HT-29 (cell line): ENCODE measurements around the gene SRSF7. TPM values are rescaled to one million over a fixed set of nuclear protein-coding genes. Genes with fewer than 3 reads are reported as not detected.
"Not testable (repeated sequence)": the region's sequence is repeated elsewhere in the genome, so short reads cannot be mapped to it uniquely, and the experiment has no call there.

ENCODE experiments used
- DNase-seq: peaks from one replicate; pipeline ENCODE4 v3.0.0-alpha.2; 2015; ENCODE audit warnings: low spot score
- total RNA-seq: library from RNA; depleted of rRNA; stranded (reverse); fragments of >200 nt; shearing (Covaris generic); gene quantifications from 2 replicates; pipeline ENCODE4 v1.2.3, GENCODE V29; 2014

SRSF7 gene
- total RNA-seq, 1 experiment from 2014 or later, result 124 TPM

GRCh38 chr2:38754049-38754448 lies 2.9 kb upstream of the SRSF7 start:
- no peak for DNase-seq

DNA sequence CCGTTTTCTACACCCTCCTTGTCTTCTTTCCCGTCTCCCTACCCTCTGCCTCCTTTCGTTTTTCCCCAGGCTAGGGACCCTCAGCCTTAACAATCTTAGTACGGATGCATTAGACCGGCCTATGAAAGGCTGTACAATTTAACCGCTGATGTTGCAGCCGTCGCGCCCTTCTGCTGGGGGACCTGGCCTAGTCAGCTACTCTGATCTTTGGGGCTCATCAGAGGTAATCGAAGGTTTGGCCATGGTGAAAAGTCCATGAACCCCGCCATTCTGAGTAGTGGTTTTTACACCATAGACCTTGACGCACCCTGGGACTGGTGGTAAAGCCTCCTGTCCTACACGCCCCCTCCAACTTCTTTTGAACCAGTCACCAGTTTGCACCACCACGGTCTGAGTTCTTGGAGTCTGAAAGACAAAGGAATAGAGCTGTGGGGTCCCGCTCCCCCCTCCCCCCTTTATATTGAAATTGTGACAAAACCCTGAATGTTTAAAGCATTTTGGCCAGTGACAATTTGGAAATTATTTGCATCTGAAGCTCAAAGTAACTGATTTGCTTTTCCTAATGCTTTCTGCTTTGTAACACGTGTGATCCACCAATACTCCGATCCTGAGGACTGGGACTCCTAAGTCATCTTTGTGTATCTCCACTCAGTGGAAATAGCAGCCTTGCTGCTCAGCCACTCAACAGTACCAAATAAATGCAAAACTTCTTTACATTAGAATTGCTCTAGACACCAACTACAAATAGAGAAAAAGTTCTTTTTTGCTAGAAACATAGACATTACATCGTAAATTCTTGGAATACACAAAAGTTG lies 642 bp upstream of the SRSF7 start:
- no peak for DNase-seq

DNA sequence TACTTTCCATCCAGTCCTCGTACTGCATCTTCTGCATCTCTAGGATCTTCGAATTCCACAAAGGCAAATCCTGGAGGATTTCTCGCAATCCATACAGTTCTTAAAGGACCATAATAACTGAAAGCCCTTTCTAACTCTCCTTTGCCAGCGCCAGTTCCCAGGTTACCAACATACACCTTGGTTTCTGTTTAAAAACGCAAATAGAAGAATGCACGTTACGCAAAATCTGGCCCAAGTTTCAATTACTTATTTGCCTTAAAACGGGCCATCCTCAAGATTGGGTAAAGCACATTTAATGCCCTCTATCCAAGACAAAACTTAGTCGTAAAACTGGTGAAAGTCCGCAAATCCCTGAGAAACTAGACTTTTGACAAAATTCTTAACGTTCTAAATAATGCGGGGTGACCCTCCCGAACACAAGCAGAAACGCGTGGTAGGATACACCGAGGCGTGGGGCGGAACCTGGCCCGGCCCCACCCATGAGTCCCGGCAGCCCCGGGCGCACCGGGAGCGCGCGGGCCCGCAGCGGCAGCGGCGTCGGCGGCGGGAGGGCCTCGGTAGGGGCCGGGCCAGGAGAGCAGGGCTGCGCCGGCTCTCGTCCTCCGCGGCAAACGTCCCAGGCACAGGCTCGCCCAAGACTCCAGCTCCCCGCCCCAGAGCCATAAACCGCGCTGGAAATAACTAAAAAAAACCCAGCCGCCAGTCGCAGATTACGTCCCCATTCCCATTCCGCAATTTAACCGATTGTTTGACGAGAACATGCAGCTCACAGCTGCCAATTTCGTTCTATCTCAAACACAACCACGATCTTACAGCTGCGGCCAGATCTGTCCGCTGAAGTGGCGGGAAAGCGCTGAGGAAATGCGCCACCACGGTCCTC lies 910 bp downstream of the SRSF7 start:
- peak; percentile 51 for DNase-seq

- no peak for DNase-seq
Observed at GRCh38 chr2:38748943-38749804, 2.0 kb downstream of the SRSF7 start.

DNA sequence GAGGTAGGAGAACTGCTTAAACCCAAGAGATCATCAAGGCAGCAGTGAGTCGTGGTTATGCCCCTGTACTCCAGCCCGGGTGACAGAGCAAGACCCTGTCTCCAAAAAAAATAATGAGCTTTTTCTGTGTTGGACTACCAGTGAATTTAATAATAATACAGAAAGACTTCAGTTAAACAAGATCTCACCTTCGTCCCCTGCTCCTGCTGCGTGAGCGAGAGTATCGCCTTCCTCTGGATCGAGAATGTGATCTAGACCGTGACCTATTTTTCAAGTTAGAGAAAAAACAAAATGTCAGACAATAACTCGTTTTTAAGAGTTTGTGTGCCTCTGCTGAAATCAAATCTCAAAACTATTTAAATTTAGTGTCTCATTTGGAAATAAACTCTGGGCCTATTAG lies 2.8 kb downstream of the SRSF7 start:
- DNase-seq, result no peak

DNA sequence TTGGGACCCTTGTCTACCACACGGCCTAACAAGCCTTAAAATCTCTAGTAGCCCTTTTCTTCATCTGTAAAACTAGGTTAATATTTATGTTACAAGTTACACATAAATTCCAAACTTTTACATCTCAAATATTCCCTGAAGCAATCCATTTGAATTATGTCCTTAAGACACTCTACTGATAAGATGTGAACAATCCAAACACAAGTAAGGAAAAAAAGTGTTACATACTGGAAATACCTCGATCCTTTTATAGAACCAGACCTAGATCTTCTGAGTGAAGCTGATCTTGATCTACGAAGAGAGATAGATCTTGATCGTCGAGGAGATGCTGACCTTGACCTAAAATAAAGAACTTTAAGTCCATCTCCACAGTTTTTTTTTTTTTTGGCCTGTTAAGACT lies 3.3 kb downstream of the SRSF7 start:
- no peak for DNase-seq

DNA sequence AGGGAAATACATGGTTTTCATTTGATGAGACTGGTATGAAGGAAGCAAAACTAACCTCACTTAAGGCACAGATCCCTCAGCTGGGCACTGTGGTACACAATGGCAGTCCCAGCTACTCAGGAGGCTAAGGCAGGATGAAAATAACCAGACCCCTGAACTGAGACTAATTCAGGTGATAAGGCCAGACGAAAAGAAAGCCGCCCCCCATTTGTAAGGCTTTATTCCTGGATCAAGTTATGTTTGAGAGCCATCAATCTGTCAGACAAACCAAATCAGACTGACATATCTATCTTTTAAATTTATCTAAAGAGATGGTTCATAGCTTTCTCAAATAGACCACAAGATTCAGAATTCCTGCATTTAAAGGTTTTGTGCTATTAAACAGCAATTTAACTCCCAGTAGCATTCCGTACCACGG lies 4.1 kb downstream of the SRSF7 start:
- no peak for DNase-seq

DNA sequence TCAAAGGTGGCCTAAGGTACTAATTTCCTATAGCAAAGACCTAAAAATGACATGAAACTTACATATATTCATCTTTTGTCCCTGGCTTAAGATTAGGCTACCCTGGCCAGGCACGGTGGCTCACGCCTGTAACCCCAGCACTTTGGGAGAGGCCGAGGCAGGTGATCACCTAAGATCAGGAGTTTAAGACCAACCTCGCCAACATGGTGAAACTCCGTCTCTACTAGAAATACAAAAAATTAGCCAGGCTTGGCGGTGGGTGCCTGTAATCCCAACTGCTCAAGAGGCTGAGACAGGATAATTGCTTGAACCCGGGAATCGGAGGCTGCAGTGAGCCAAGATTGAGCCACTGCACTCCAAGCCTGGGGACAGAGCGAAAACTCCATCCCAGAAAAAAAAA lies 5.9 kb downstream of the SRSF7 start:
- no peak for DNase-seq

- no peak for DNase-seq
Observed at GRCh38 chr2:38744399-38744780, 6.8 kb downstream of the SRSF7 start.

GRCh38 chr2:38743672-38744398 lies 7.3 kb downstream of the SRSF7 start:
- DNase-seq, result no peak

- no peak for DNase-seq
Observed at GRCh38 chr2:38742797-38743559, 8.2 kb downstream of the SRSF7 start.

- peak; percentile 71 for DNase-seq
Observed at GRCh38 chr2:38740851-38741731, 10.1 kb downstream of the SRSF7 start.

DNA sequence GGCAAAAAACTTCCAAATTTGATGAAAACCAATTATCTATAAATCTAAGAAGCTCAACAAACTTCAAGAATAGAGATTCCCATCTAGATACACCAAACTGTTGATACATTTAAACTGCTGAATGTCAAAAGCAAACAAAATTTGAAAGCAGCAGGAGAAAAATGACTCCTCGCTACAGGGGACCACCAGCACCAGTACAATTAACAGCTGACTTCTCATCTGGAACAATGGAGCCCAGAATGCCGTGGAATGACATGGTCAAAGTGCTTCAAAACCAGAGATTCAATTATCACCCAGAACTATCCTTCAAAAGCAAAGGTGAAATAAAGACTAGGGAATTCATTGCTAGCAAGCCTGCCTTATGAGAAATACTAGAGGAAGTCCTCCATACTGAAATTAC lies 11.6 kb downstream of the SRSF7 start:
- DNase-seq, result no peak

GRCh38 chr2:38737925-38738324 lies 13.2 kb downstream of the SRSF7 start:
- no peak for DNase-seq

DNA sequence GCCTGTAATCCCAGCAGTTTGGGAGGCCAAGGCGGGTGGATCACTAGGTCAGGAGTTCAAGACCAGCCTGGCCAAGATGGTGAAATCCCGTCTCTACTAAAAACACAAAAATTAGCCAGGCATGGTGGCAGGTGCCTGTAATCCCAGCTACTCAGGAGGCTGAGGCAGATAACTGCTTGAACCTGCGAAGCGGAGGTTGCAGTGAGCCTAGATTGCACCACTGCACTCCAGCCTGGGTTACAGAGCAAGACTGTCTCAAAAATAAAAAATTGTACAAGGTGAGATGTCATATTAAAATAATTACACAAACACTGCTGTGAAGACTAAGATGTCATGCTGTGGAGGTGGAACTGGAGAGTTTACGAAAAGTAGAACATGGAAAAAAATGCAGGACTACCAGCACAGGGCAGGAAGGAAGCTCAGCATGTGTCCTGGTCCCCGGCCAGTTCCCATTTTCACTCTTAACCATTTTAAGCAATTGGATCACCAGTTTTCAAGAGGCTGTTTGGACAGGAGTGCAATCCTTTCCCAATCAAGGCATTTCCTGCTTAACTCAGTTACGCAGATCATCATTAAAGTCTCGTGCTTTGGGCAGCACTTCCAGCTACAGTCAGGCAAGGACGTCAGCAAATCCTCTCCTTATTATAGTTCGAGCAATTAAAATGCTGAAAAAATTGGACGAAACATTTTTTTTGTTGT lies 14.0 kb downstream of the SRSF7 start:
- not testable (repeated sequence) for DNase-seq

DNA sequence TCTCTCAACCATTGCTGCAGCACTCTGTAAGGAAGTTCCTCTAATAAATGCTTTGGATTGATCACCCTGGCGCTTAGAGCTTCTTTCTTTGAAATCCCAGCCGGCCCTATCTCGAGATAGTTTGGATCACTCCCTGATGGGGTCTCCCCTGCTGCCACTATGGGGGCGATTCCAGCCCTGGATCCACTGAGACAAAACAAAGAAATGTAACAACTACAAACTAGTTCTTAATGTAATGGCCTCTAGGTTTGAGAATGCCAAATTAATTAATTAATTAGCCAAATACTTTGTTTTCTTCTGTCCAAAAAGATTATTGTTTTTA lies 15.2 kb downstream of the SRSF7 start:
- DNase-seq, result no peak

- no peak for DNase-seq
Observed at GRCh38 chr2:38734299-38735058, 16.7 kb downstream of the SRSF7 start.
